Vein endothelial cell (primary cell): ENCODE measurements around the gene GNRHR. TPM values are rescaled to one million over a fixed set of nuclear protein-coding genes. Genes with fewer than 3 reads are reported as not detected.

Experiments used
- small RNA-seq: library from RNA; depleted of rRNA; stranded (forward); fragments of <200 nt; gene quantifications from one replicate; pipeline ENCODE3, GENCODE V24; 2012
- total RNA-seq: library from RNA; depleted of rRNA; stranded (reverse); fragments of >200 nt; gene quantifications from 2 replicates; pipeline ENCODE4 v1.2.3, GENCODE V29; 2012

The GNRHR gene, protein sequence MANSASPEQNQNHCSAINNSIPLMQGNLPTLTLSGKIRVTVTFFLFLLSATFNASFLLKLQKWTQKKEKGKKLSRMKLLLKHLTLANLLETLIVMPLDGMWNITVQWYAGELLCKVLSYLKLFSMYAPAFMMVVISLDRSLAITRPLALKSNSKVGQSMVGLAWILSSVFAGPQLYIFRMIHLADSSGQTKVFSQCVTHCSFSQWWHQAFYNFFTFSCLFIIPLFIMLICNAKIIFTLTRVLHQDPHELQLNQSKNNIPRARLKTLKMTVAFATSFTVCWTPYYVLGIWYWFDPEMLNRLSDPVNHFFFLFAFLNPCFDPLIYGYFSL
- total RNA-seq = not detected in 2 replicates

GRCh38 chr4:67754288-67754687 lies at the start of gene GNRHR:
Gene GNRHR (minus strand): TSS chr4:67754388. CDS start chr4:67754335, 53 bp downstream.

DNA sequence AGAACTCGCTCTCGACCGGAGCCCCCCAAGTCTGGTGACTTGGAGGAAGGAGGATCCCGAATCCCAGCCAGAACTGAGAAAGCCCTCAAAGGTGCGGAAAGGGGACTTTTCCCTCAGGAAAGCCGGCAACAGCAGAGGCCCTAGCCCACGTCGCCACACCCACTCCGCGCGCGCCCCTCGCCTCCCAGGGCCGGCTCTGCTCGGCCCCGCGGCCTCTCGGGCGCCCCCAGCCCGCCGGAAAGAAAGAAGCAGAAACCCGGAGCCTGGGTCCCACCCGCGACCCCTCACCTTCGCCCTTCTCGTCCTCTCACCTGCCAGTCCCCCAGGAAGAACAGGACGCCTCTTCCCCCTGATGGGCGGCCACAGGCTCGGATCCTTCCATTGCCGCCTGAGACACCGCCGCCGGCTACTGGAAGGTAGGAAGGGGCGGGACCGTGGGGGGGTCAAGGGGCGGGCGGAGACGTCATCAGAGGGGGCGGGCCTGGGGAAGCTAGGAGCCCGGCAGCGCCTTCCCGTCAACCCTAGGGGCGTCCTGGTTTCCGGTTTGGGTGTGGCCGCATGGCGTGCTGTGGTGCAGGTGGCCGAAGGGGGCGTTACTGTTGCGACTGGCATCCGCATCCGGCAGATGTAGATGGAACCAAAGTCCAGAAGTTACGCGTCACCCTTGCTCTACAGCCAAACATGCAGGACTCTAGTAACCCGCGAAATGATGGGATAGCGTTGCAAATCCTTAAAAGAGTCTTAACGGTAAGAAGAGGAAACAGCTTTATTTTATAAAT lies 53.3 kb downstream of the GNRHR start, which contains the start of gene UBA6:
TSS of gene UBA6 (minus strand) at position 418 of the 779 bp plus-strand sequence. CDS start at position 382, 36 bp downstream.

Small RNAs within 50 kb of the gene (small RNA-seq; reads per million reads assigned to genes)
- gene RF00091 = not detected

Other genes with a start within 250 kb of the GNRHR start
- gene CENPC, start 208.9 kb downstream of the GNRHR start, total RNA-seq = 20.9 and 28.5 TPM in 2 replicates
- gene STAP1, start 195.7 kb downstream of the GNRHR start, total RNA-seq = not detected in 2 replicates
- 104 and 222 TPM in 2 replicates for gene UBA6, start 53.2 kb downstream of the GNRHR start, total RNA-seq
- gene TMPRSS11D, start 129.6 kb upstream of the GNRHR start, total RNA-seq = 0.29 TPM in 1 of 2 replicates, not detected in the other
- not detected in 2 replicates for gene TMPRSS11A, start 209.1 kb upstream of the GNRHR start, total RNA-seq